Measurements from ENCODE around the gene CACNA1H.

The CACNA1H gene

DNA sequence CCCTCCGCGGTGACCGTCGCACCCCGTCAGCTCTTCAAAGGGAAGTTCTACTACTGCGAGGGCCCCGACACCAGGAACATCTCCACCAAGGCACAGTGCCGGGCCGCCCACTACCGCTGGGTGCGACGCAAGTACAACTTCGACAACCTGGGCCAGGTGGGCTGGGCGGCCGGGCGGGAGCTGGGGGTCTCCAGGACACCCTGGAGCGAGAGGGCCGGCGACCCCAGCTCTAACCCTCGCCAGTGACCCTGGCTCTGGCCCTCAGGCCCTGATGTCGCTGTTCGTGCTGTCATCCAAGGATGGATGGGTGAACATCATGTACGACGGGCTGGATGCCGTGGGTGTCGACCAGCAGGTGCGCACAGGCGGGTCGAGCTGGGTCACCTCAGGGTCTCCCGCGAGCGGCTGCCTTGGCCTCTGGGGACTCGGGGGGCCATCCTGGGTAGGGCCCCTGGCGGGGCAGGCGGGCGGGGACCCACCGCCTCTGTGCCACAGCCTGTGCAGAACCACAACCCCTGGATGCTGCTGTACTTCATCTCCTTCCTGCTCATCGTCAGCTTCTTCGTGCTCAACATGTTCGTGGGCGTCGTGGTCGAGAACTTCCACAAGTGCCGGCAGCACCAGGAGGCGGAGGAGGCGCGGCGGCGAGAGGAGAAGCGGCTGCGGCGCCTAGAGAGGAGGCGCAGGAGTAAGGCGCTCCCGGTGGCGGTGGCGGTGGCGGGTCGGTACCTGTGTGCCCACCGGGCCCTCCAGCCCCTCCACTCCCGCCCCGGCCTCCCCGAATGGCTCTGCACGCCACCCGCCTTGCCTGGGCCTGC, 58.8 kb downstream of the CACNA1H start:
- no peak for DNase-seq (ENCODE audit: low spot score)

DNA sequence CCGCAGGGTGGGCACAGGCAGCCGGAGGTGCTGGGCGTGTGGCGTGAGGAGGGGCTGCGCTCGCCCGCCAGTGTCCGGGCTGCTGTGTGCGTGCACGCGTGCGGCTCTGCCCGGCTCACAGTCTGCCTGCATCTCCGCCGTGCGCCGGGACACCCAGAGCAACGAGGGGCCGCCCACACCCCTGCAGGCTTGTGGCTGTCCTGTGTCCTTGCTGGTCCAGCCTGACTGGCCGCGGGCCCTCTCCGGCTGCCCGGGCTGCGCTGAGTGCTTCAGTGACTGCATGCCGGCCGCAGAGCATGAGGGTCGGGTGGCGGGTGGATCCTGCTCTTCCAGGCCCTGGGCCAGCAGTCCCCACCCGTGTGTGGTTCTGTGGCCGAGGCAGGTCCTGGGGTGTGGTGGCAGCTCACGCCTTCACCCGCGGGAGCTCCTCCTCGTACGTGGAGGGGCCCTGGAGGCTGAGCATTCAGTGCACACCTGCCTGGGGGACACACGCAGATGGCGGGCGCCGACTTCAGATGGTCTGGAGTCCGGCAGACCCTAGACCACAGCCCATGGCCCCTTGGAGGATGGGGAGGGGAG, 59.8 kb downstream of the CACNA1H start:
- DNase-seq (ENCODE audit: low spot score) = no peak

DNA sequence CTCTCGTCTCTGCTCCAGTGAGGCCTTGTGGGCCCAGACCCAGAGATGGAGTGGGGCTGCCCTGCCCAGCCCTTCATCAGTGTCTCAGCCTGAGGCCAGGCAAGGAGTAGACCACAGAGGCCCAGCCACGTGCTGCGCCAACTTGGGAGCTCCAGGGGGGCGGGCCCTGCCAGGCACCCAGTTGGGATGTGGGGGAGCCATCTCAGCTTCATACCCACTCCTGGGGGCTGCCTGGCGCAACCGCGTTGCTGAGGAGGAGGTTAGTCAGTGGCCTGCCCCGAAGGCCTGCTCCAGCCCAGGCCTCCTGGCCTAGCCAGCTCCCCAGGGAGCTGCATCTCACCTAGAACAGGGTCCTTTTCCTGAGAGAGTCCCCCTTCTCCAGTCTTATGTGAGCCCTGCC, 60.3 kb downstream of the CACNA1H start:
- no peak for DNase-seq (ENCODE audit: low spot score)

DNA sequence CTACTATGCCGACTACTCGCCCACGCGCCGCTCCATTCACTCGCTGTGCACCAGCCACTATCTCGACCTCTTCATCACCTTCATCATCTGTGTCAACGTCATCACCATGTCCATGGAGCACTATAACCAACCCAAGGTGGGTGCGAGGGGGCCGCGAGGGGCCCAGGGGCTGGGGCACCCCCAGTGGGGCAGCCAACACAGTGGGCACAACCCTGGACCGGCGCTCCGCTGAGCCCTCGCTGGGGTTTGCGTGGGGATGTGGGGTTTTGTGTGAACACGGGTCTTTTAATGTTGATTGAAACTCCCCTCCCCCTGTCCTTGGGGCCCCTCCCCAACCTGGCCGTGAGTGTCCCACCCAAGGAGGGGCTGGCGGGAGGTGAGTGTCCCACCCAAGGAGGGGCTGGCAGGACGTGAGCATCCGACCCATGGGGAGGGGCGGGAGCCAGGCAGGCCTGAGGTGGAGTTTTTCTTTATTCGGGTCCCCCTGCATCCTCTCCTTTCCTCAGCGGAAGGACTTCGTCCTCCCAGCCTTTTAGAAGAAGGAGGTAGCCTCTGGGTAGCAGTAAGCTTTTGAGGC, 61.0 kb downstream of the CACNA1H start:
- no peak for DNase-seq (ENCODE audit: low spot score)

DNA sequence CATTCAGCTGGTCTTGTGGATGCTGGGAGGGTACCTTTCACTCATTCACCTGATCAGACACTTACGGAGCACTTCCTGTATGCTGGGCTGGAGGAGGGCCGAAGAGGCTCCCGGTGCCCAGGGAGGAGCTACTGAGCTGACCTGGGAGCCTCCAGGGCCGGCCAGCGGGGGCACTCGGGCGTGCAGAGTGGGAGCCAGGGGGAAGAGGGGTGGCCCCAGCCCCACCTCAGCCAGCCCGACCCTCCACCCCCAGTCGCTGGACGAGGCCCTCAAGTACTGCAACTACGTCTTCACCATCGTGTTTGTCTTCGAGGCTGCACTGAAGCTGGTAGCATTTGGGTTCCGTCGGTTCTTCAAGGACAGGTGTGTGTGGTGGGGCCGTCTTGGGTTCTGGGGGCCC, 61.8 kb downstream of the CACNA1H start:
- no peak for DNase-seq (ENCODE audit: low spot score)

DNA sequence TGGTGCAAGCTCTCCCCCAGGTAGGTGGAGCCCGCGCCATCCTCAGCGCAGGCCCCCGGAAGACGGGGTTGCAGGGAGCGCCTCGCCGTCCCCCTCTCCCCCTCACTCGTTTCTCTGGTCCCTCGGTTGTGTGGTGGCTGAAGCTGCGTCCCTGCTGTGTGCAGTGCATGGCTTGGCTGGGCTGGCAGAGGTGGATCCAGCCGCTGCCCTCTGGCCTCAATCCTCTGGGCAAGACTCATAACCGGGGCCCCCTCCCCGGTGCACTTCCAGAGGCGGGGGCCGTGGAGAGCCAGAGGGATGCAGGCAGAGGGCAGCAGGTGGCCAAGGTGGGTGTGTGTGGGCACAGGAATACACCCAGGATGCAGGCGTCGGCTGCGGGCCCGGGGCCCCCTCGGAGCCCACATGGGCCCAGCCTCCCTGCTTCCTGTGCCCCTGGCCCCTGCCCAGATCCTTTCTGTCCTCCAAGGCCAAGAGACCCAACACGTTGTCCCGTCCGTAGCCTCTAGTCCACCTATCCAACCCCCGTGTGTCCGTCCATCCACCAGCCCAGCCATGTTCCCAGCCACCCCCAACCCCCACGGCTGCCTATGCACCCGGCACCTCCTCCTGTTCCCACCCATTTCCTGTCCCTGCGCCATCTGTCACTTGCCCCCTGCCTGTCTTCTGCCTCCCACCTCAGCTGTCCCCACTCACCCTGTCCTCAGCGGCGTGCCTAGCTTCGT, 62.8 kb downstream of the CACNA1H start:
- DNase-seq (ENCODE audit: low spot score) = no peak

DNA sequence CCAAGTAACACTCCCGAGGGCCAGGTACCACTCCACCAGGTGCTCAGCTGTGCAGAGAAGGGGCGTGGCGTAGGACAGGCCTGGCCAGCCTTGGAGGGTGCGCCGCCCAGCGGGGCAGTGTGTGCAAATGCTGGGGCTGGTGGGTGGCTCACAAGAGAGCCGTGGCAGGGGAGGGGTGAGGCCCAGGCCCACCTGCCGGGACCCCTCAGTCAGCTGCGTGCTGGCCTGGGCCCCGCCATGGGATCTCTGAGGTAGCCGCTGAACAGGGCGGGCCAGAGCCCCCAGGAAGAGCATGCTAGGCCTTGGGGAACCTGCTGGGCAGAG, 63.4 kb downstream of the CACNA1H start:
- DNase-seq (ENCODE audit: low spot score) = no peak

DNA sequence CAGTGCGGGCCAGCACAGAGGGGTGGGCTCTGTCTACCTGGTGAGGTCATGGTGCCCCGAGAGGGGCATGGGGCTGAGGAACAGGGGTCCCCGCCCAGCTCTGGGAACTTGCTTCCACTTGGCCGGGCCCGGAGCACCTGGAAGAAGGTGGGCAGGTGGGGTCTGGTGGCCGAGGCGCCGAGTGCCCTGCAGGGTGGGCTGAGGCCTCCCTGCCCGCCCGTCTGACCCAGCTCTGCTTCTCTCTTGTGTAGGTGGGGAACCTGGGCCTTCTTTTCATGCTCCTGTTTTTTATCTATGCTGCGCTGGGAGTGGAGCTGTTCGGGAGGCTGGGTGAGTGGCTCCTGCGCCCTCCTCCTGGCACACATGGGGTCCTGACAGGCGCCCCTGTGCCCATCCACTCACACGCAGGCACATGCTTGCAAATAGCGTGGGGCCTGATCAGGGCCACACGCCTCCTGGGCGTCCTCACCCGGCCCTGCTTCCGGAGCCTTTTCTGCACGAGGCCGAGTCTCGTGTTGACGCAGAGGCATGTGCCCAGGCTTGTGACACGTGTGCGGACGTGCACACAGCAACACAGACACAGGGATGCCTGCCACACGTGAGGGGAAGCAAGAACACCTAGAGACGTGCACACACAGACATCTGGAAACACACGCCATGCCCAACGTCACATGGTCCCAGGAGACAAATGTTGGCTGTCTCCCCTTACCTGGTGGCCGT, 63.9 kb downstream of the CACNA1H start:
- DNase-seq (ENCODE audit: low spot score) = no peak

DNA sequence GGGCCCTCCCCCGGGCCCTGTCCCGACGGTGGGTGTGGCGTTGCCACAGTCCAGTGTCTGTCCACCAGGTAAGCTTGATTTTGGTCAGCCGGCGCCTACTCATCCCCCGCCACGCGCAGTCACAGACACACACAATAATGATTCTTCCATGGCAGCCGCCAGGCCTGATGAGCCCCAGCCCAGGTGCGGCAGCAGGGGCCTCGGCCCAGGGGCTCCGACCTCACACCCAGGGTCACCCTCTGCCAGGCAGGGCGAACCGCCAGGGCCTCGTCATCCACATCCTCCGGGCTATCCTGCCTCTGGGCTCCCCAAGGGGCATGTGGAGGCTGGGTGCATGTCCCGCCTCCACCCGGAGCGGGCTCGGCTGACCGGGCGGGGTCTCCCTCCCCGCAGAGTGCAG, 64.6 kb downstream of the CACNA1H start:
- DNase-seq (ENCODE audit: low spot score) = no peak

DNA sequence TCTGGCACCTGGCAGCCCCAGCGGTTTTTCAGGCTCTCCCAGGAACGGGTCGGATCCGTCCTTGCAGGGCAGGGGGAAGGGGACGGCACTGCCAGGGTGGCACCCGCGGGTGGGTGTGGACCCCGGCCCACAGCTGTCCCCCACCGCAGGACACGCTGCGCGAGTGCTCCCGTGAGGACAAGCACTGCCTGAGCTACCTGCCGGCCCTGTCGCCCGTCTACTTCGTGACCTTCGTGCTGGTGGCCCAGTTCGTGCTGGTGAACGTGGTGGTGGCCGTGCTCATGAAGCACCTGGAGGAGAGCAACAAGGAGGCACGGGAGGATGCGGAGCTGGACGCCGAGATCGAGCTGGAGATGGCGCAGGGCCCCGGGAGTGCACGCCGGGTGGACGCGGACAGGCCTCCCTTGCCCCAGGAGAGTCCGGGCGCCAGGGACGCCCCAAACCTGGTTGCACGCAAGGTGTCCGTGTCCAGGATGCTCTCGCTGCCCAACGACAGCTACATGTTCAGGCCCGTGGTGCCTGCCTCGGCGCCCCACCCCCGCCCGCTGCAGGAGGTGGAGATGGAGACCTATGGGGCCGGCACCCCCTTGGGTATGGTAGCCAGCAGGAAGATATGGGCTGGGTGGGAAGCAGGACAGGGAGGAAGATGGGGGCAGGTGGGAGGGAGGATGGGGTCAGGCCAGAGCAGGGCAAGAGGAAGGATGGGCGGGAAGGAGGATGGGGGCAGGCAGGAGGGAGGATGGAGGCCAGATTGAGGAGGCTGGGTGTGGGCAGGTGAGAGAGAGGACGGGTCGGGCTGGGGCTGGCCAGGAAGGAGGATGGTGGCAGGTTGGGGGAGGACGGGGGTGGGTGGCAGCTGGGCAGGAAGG, 65.4 kb downstream of the CACNA1H start:
- no peak for DNase-seq (ENCODE audit: low spot score)

DNA sequence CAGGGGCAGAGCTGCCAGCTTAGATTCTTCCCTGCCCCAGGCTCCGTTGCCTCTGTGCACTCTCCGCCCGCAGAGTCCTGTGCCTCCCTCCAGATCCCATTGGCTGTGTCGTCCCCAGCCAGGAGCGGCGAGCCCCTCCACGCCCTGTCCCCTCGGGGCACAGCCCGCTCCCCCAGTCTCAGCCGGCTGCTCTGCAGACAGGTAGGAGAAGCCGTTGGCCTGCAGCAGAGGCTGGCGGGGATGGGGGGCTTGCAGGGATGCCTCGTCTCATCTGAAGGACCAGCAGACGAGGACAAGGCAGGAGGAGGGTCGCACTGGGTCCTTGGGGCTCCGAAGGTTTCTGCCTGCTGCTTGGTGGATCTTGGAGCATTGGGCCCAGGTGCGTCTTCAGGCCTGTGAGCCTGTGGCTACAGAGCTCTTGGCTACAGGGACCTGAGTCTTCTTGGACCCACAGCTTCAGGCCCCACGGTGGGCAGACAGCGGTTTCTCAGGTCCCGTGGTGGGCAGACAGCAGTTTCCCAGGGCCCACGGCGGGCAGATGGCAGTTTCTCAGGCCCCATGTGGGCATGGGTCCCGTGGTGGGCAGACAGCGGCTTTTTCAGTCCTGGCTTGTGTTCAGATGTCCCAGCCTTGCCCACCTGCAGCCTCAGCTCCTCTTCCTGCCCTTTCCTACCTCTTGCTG, 66.2 kb downstream of the CACNA1H start:
- no peak for DNase-seq (ENCODE audit: low spot score)

DNA sequence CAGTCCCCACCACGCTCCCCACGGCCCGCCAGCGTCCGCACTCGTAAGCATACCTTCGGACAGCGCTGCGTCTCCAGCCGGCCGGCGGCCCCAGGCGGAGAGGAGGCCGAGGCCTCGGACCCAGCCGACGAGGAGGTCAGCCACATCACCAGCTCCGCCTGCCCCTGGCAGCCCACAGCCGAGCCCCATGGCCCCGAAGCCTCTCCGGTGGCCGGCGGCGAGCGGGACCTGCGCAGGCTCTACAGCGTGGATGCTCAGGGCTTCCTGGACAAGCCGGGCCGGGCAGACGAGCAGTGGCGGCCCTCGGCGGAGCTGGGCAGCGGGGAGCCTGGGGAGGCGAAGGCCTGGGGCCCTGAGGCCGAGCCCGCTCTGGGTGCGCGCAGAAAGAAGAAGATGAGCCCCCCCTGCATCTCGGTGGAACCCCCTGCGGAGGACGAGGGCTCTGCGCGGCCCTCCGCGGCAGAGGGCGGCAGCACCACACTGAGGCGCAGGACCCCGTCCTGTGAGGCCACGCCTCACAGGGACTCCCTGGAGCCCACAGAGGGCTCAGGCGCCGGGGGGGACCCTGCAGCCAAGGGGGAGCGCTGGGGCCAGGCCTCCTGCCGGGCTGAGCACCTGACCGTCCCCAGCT, 67.3 kb downstream of the CACNA1H start:
- no peak for DNase-seq (ENCODE audit: low spot score)

DNA sequence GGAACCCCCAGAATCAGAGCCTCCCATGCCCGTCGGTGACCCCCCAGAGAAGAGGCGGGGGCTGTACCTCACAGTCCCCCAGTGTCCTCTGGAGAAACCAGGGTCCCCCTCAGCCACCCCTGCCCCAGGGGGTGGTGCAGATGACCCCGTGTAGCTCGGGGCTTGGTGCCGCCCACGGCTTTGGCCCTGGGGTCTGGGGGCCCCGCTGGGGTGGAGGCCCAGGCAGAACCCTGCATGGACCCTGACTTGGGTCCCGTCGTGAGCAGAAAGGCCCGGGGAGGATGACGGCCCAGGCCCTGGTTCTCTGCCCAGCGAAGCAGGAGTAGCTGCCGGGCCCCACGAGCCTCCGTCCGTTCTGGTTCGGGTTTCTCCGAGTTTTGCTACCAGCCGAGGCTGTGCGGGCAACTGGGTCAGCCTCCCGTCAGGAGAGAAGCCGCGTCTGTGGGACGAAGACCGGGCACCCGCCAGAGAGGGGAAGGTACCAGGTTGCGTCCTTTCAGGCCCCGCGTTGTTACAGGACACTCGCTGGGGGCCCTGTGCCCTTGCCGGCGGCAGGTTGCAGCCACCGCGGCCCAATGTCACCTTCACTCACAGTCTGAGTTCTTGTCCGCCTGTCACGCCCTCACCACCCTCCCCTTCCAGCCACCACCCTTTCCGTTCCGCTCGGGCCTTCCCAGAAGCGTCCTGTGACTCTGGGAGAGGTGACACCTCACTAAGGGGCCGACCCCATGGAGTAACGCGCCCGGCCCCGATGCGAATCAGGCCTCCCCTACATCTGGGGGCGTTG, 68.1 kb downstream of the CACNA1H start:
- DNase-seq (ENCODE audit: low spot score) = no peak

DNA sequence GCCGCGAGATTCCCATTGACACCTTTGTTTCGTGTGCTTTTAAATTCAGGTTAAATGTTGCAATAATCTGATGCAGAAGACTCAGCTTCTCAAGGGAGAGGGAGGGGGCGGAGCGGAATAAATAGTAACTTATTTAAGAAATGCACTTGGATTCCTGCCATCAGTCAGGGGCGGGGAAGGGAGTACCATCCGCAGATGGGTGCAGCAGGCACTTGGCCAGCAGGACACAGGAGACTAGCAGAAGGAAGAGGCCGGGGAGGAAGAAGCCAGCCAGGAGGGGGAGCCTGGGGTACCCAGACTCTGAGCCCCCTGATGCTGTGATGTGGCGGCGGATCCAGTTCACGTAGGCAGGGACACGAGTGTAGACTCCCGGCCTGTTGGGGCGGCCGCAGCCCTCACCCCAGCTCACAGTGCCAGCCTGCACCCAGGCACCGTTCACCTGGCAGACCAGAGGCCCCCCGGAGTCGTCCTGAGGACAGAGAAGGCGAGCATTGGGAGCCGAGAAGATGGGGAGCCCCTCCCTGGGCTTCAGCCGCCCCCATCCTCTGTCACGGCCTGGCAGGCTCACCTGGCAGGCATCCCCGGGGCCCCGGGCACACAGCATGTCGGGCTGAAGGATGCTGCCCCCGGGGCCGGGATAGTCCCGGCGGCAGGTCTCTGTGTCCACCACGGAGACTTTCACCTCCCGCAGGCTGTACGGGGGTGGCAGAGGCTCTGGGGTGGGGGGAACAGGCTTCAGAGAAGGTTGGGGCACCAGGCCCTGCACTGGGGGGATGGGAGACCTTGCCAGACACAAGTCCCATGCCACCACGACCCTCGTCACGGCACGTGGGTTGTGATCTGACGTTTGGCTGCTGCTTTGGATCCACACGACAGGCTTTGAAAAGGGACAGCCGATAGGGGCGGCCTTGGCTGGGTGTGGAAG, 69.0 kb downstream of the CACNA1H start:
- no peak for DNase-seq (ENCODE audit: low spot score)

DNA sequence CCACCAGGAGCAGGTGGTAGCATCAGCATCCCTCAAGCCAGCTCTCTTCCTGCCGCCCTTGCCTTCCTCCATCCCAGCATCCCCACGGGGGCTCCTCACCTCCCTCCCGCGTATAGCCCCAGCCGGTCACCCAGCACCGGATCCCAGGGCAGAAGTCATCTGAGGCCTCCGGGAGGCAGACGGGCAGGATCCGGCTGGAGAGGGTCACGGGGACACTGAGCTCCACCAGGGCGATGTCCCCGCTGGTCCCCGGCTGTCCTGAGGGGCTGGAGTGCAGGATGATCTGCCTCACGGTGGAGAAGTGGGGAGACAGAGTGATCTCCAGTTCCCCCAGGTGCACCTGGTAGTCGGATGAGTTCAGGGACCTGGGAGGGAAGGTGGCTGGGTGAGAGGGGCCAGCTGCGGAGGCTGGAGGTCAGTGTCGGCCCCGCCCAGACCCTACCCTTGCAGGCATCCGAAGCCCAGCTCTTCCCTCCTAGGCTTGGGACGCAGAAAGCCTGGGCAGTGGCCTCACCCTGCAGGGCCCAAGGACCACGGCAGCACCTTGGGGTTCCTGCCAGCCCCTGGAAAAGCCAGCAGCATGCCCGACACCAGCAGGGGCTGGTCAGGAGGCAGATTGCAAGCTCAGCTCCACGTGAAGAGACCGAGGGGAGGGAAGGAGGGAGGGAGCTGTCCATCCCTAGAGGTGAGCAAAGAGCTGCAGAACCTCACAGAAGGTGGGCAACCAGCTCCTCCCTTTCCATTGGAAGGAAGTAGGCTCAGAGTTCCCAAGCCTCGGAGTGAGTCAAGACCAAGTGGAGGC, 69.8 kb downstream of the CACNA1H start:
- DNase-seq (ENCODE audit: low spot score) = no peak

DNA sequence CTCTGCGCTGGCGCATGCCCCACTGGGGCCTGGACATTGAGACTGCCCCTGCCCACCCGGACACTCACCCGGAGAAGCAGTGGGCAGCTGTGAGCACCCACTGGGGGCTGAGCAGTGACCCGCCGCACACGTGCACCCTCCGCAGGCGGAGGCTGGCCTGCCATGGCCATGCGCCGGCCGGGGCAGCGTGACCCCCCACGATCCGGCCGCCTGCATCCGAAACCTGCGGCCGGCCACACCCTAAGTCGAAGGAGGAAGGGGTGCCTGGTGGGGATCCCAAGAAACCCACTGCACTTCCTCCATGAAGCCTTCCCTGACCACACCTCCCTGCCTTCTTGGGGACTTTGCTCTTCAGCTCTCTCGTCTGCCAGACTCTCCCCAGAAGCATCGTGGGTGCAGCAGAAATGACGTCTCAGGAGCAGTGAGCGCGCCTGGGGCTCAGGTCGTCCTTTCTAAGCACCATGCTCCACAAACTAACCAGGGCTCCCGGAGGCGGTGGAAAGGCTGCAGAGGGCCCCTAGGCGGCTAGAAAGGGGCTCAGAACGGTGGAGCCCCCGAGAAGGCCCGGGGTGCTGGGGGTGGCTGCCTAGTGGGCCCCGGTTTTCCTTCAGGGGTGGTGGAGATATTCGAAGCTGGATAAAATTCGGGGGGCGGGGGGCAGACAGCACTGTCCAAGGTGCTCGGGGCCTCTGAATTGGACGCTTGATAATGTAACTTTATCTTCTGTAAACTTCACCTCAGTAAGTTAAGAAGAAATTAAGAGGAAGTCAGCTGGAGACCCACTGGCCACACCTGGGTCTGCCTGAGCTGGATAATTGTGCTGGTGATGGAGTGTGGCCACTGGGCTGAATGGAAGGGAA, 70.7 kb downstream of the CACNA1H start:
- DNase-seq (ENCODE audit: low spot score) = no peak

DNA sequence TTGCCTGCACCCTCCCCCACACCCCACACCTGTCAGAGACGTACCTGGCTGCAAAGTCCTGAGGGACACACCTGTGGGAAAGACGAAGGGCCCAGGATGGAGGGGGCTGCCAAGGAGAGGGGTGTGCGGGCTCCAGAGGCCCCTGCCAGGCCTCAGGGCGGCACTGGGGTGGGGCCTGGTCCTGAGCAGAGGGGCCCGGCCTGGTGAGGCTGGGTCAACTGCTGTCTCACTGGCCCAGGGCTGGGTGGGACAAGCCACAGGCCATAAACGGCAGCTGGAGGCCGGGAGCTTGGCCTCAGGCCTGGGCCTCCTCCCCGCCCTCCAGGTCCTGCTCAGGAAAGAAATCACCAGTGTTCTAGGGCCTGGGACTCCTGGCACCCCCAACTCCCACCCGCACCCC, 71.7 kb downstream of the CACNA1H start:
- no peak for DNase-seq (ENCODE audit: low spot score)

All from hepatic stellate cell (primary cell).